HFF-Myc (cell line): Measurements from ENCODE around the gene PDGFRA.

Experiments used
- DNase-seq: peaks from one replicate; pipeline ENCODE4 v3.0.0-alpha.2; 2011; ENCODE audit warnings: low read depth; ENCODE audit errors: extremely low read depth
- H3K4me3 ChIP-seq: replicated peaks from 2 replicates; pipeline ENCODE4 v1.5.1; 2011; ENCODE audit warnings: low read depth, mild to moderate bottlenecking, control low read depth, low read length
- TF ChIP-seq, protein P1 (sequence below): IDR thresholded peaks from 2 replicates; pipeline ENCODE4 v1.5.1; 2012; ENCODE audit warnings: mild to moderate bottlenecking, low read depth, low read length, control low read depth; ENCODE audit errors: missing control alignments

The PDGFRA gene

DNA sequence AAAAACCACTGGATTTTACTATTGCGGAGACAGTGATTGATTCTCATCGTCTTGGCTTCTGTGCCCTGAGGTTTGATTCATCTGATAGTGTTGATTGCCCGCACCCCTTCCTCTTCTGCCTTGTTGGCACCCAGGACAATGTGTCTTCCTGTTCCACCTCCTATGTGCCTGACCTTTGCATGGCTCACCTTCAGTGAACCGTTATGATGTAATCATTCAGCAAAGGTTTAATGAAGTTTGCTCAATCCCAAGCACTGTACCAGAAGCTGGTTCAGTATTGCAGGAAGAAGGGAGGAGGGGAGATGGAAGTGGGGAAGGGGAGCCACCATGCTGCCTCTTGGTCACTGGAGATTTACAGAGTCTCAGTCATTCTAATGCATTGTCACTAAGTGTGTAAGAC is 36.3 kb downstream of the PDGFRA start:
- TF ChIP-seq, protein P1, sequence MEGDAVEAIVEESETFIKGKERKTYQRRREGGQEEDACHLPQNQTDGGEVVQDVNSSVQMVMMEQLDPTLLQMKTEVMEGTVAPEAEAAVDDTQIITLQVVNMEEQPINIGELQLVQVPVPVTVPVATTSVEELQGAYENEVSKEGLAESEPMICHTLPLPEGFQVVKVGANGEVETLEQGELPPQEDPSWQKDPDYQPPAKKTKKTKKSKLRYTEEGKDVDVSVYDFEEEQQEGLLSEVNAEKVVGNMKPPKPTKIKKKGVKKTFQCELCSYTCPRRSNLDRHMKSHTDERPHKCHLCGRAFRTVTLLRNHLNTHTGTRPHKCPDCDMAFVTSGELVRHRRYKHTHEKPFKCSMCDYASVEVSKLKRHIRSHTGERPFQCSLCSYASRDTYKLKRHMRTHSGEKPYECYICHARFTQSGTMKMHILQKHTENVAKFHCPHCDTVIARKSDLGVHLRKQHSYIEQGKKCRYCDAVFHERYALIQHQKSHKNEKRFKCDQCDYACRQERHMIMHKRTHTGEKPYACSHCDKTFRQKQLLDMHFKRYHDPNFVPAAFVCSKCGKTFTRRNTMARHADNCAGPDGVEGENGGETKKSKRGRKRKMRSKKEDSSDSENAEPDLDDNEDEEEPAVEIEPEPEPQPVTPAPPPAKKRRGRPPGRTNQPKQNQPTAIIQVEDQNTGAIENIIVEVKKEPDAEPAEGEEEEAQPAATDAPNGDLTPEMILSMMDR, result no peak

GRCh38 chr4:54268151-54268550 is 39.1 kb downstream of the PDGFRA start:
- H3K4me3 ChIP-seq, result no peak overlapping the region
- TF ChIP-seq, protein P1, result no peak
- no peak for DNase-seq

More for the DNA sequence above, 36.3 kb downstream of the PDGFRA start:
- DNase-seq, result no peak
- H3K4me3 ChIP-seq, result no peak overlapping the region

DNA sequence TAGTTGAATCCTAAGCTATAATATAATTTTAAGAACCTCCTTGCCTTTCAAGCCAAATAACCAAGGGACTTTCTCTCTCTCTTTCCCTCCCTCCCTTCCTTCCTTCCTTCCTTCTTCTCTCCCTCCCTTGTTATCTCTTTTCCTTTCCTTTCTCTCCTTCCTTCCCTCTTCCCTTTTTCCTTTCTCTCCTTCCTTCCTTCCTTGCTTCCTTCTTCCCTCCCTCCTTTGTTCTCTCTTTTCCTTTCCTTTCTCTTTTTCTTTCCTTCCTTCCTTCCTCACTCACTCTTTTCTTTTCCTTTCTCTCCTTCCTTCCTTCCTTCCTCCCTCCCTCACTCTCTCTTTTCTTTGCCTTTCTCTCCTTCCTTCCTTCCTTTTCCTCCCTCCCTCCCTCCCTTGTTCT is 42.4 kb downstream of the PDGFRA start:
- no peak overlapping the region for H3K4me3 ChIP-seq
- TF ChIP-seq, protein P1, result no peak
- no peak for DNase-seq

GRCh38 chr4:54272051-54272450 is 43.0 kb downstream of the PDGFRA start:
- DNase-seq, result no peak
- H3K4me3 ChIP-seq, result no peak overlapping the region
- TF ChIP-seq, protein P1, result no peak

DNA sequence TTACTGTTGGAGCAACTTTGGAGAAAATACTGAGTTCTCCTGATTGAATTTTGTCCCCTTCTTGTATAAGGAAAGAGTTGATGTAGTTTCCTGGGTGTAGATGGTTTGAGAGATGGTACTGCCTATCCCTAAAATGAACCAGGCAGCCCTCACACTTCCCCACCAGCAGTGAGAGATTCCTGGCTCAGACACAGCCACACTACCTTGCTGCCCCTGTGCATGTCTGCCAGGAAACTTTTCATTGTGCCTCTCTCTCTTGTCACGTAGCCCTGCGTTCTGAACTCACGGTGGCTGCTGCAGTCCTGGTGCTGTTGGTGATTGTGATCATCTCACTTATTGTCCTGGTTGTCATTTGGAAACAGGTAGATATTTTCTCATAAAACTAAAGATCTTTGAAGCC is 45.2 kb downstream of the PDGFRA start:
- TF ChIP-seq, protein P1, result no peak
- DNase-seq, result no peak
- H3K4me3 ChIP-seq, result no peak overlapping the region

DNA sequence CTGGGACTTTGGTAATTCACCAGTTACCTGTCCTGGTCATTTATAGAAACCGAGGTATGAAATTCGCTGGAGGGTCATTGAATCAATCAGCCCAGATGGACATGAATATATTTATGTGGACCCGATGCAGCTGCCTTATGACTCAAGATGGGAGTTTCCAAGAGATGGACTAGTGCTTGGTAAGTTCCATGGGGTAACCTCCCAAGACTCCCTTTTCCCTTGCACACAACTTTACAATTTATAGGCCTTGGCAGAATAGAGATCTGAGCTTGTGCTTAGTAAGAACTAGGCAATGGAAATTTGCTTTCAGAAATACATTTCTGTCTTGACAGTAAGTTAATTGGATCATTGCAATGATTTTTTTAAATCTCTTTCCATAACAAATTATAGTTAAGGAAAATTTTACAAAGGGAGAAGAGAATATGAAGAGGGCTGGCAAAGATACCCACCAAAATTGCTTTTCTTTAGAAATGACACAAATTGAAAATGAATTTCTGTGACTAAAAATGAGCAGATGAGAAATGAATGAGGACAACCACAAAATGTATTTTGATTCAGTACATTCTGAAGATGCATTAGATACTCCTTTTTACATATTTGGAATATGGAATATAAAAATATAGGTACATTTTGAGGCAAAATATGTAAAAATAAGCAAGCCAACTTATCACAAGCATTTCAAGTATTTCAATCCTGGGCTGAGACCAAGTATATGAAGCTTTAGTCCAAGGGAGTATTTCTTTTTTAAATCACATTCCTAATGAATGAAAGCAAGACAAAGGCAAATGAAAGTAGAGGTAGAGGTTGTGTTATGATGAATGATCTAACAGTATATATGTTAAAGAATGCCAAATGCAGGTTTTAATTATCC is 45.9 kb downstream of the PDGFRA start:
- no peak for DNase-seq

More for the DNA sequence above, 45.9 kb downstream of the PDGFRA start:
- TF ChIP-seq, protein P1, result no peak
- H3K4me3 ChIP-seq, result no peak overlapping the region
